IMR-90 (cell line): ENCODE results near the gene ITGA3. TPM values are rescaled to one million over a fixed set of nuclear protein-coding genes. Genes with fewer than 3 reads are reported as not detected.

Source experiments
- ATAC-seq: fragments of 200-7000 bp; cut with Tn5 transposase; 2 replicates; pipeline ENCODE4 v1.9.1; 2020; ENCODE audit warnings: low read depth, mild to moderate bottlenecking, moderate library complexity
- BruUV-seq: library from RNA; stranded (reverse); fragments of 400-500 nt; replicated peaks from 2 replicates; lab custom pipeline; 2021; lab: Mats Ljungman, UMichigan
- CTCF ChIA-PET: fragments of 300-600 bp; formaldehyde crosslinking; extraction: SDS; loops from one replicate; lab custom pipeline; 2021; ENCODE audit warnings: antibody characterized with exemption; lab: Yijun Ruan, JAX
- POLR2A ChIA-PET: fragments of 300-600 bp; sonication (Branson Sonifier 250); formaldehyde crosslinking; loops from one replicate; lab custom pipeline; 2022; ENCODE audit warnings: antibody characterized with exemption; ENCODE audit not compliant: unreplicated experiment; lab: Charles Lee
- DNase-seq: peaks from one replicate; pipeline ENCODE4 v3.0.0; 2013
- H2AFZ ChIP-seq: replicated peaks from 2 replicates; pipeline ENCODE3; 2013; ENCODE audit warnings: low read length, mild to moderate bottlenecking; ENCODE audit not compliant: poor library complexity
- H2AK5ac ChIP-seq: 2 replicates; pipeline ENCODE4 v1.6.1; 2013; ENCODE audit warnings: low read depth, low read length, inconsistent platforms
- H2AK9ac ChIP-seq: replicated peaks from 2 replicates; pipeline ENCODE3; 2013; ENCODE audit warnings: mild to moderate bottlenecking, low read depth, low read length, moderate library complexity; ENCODE audit not compliant: poor library complexity
- H2BK120ac ChIP-seq: 2 replicates; pipeline ENCODE4 v1.6.1; 2013; ENCODE audit warnings: low read depth, low read length, inconsistent platforms
- H2BK15ac ChIP-seq: 3 replicates; pipeline ENCODE4 v1.6.1; 2013; ENCODE audit warnings: low read depth, low read length, inconsistent platforms
- H2BK20ac ChIP-seq: 2 replicates; pipeline ENCODE4 v1.6.1; 2013; ENCODE audit warnings: low read depth, mild to moderate bottlenecking, inconsistent platforms, low read length, moderate library complexity
- H2BK5ac ChIP-seq: 2 replicates; pipeline ENCODE4 v1.6.1; 2013; ENCODE audit warnings: mild to moderate bottlenecking, low read depth, low read length, inconsistent platforms; ENCODE audit not compliant: poor library complexity, severe bottlenecking
- H3K14ac ChIP-seq: replicated peaks from 2 replicates; pipeline ENCODE4 v1.6.1; 2013; ENCODE audit warnings: low read depth, low read length, inconsistent platforms
- H3K18ac ChIP-seq: 2 replicates; pipeline ENCODE4 v1.6.1; 2013; ENCODE audit warnings: low read depth, low read length, control low read depth
- H3K23ac ChIP-seq: 2 replicates; pipeline ENCODE4 v1.6.1; 2013; ENCODE audit warnings: low read depth, low read length, inconsistent platforms
- H3K27ac ChIP-seq: 2 replicates; pipeline ENCODE4 v1.5.1; 2013; ENCODE audit warnings: mild to moderate bottlenecking, control low read depth, low read length; ENCODE audit not compliant: insufficient read depth
- H3K27me3 ChIP-seq: 2 replicates; pipeline ENCODE4 v1.6.1; 2013; ENCODE audit warnings: low read length; ENCODE audit not compliant: control insufficient read depth, insufficient read depth
- H3K36me3 ChIP-seq: 2 replicates; pipeline ENCODE4 v1.6.1; 2013; ENCODE audit warnings: low read length, mixed read lengths; ENCODE audit not compliant: control insufficient read depth, insufficient read depth
- H3K4ac ChIP-seq: 2 replicates; pipeline ENCODE4 v1.6.1; 2013; ENCODE audit warnings: low read depth, low read length, inconsistent platforms
- H3K4me1 ChIP-seq: 2 replicates; pipeline ENCODE4 v1.6.1; 2013; ENCODE audit warnings: low read length, mixed read lengths; ENCODE audit not compliant: control insufficient read depth, insufficient read depth
- H3K4me2 ChIP-seq: 2 replicates; pipeline ENCODE4 v1.6.1; 2013; ENCODE audit warnings: low read depth, mild to moderate bottlenecking, control low read depth, low read length, moderate library complexity
- H3K4me3 ChIP-seq: 2 replicates; pipeline ENCODE4 v1.5.1; 2013; ENCODE audit warnings: low read depth, mild to moderate bottlenecking, control low read depth, low read length, moderate library complexity; ENCODE audit not compliant: insufficient read depth
- H3K56ac ChIP-seq: 2 replicates; pipeline ENCODE4 v1.6.1; 2013; ENCODE audit warnings: low read length, inconsistent platforms; ENCODE audit not compliant: insufficient read depth; ENCODE audit errors: extremely low read depth
- H3K79me1 ChIP-seq, 2 experiments: 2 replicates each; pipeline ENCODE4 v1.6.1; 2013; ENCODE audit warnings: low read length in 2 of 2, inconsistent platforms in 1 of 2, low read depth in 1 of 2
- H3K9ac ChIP-seq: 2 replicates; pipeline ENCODE4 v1.6.1; 2013; ENCODE audit warnings: low read depth, low read length, control low read depth
- H3K9me1 ChIP-seq: 2 replicates; pipeline ENCODE4 v1.6.1; 2013; ENCODE audit warnings: low read length, inconsistent platforms; ENCODE audit not compliant: insufficient read depth
- H3K9me3 ChIP-seq: 2 replicates; pipeline ENCODE4 v1.6.1; 2013; ENCODE audit warnings: low read length; ENCODE audit not compliant: control insufficient read depth, insufficient read depth
- H4K20me1 ChIP-seq: 2 replicates; pipeline ENCODE4 v1.6.1; 2013; ENCODE audit warnings: low read length, inconsistent platforms; ENCODE audit not compliant: insufficient read depth
- H4K5ac ChIP-seq: 2 replicates; pipeline ENCODE4 v1.6.1; 2013; ENCODE audit warnings: mild to moderate bottlenecking, low read depth, low read length, control low read depth
- H4K8ac ChIP-seq, 2 experiments: 2 replicates each; pipeline ENCODE4 v1.6.1; 2013; ENCODE audit warnings: low read depth in 2 of 2, low read length in 2 of 2, control low read depth in 1 of 2, inconsistent platforms in 1 of 2
- H4K91ac ChIP-seq: 2 replicates; pipeline ENCODE4 v1.6.1; 2013; ENCODE audit warnings: low read depth, low read length, inconsistent platforms; ENCODE audit not compliant: insufficient read depth
- MAFK ChIP-seq: IDR thresholded peaks from 2 replicates; pipeline ENCODE4 v1.6.1; 2012; ENCODE audit warnings: low read depth, low read length, improper control_type of control experiment
- MAZ ChIP-seq: IDR thresholded peaks from 2 replicates; pipeline ENCODE4 v1.6.1; 2012; ENCODE audit warnings: low read depth, mild to moderate bottlenecking, low read length, improper control_type of control experiment, moderate library complexity, borderline replicate concordance
- MXI1 ChIP-seq: IDR thresholded peaks from 2 replicates; pipeline ENCODE4 v1.6.1; 2012; ENCODE audit warnings: low read depth, mild to moderate bottlenecking, low read length, moderate library complexity, borderline replicate concordance
- POLR2A ChIP-seq: IDR thresholded peaks from 2 replicates; pipeline ENCODE4 v1.6.1; 2012; ENCODE audit warnings: mild to moderate bottlenecking, low read depth, low read length
- RAD21 ChIP-seq: IDR thresholded peaks from 2 replicates; pipeline ENCODE4 v1.6.1; 2012; ENCODE audit warnings: low read length, improper control_type of control experiment
- RFX5 ChIP-seq: IDR thresholded peaks from 2 replicates; pipeline ENCODE4 v1.8.0; 2012; ENCODE audit warnings: low read depth, mild to moderate bottlenecking, low read length, moderate library complexity
- SMC3 ChIP-seq: fragments of 150-350 bp; IDR thresholded peaks from 2 replicates; pipeline ENCODE4 v1.6.1; 2016; ENCODE audit warnings: low read depth, mild to moderate bottlenecking, antibody characterized with exemption, low read length, moderate library complexity
- WGBS, 2 experiments: methylation state at CpG; one replicate each; pipeline versions ENCODE4 v1.1.5 to v1.1.7; 2013; ENCODE audit warnings: missing lambda C conversion rate in 2 of 2; ENCODE audit not compliant: insufficient read length in 1 of 2; ENCODE audit errors: extremely low coverage in 2 of 2; 5-methylcytosine and 5-hydroxymethylcytosine counted together
- dilution Hi-C: fragments of 300-500 bp; cut with HindIII; formaldehyde crosslinking; loops from one replicate; pipeline ENCODE4 v1.14.3; 2018; ENCODE audit warnings: low sequenced_read_pairs; ENCODE audit not compliant: unreplicated experiment
- in situ Hi-C: fragments of 300-500 bp; cut with MboI; formaldehyde crosslinking; loops from 3 replicates; pipeline ENCODE4 v1.14.3; 2019; ENCODE audit warnings: low sequenced_read_pairs, inconsistent platforms, mixed read lengths
- intact Hi-C: fragments of 100-400 bp; cut with micrococcal nuclease; formaldehyde crosslinking; loops from 2 replicates; pipeline ENCODE4 v1.10.0; 2022
- polyA plus RNA-seq, 3 experiments: library from polyadenylated mRNA; depleted of rRNA; stranded (reverse); fragments of >200 nt; gene quantifications; 2 replicates each; pipeline ENCODE4 v1.2.3, GENCODE V29; 2012; ENCODE audit warnings: low replicate concordance in 1 of 3
- total RNA-seq: library from RNA; depleted of rRNA; stranded (reverse); fragments of >200 nt; gene quantifications from 2 replicates; pipeline ENCODE4 v1.2.3, GENCODE V29; 2012
- TF ChIP-seq, protein P1 (sequence below): fragments of 150-350 bp; IDR thresholded peaks from 2 replicates; pipeline ENCODE4 v1.6.1; 2017; ENCODE audit warnings: mild to moderate bottlenecking, antibody characterized with exemption, low read length, low read depth

The ITGA3 gene
- total and polyA plus RNA-seq, 2 of the 4 experiments (the other 2 are of a cell fraction) = 78.0 to 202 TPM

- H3K9ac ChIP-seq = no peak overlapping the region
These were observed 33.3 kb upstream of the ITGA3 start for GRCh38 chr17:50022463-50023130.

More at GRCh38 chr17:50022463-50023130, 33.3 kb upstream of the ITGA3 start:
- TF ChIP-seq RAD21 (no peak), MXI1 (no peak), SMC3 (no peak), MAZ (no peak), POLR2A (no peak), RFX5 (no peak), MAFK (no peak)
- TF ChIP-seq, protein P1, sequence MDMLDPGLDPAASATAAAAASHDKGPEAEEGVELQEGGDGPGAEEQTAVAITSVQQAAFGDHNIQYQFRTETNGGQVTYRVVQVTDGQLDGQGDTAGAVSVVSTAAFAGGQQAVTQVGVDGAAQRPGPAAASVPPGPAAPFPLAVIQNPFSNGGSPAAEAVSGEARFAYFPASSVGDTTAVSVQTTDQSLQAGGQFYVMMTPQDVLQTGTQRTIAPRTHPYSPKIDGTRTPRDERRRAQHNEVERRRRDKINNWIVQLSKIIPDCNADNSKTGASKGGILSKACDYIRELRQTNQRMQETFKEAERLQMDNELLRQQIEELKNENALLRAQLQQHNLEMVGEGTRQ = 0 out of 2 replicates have a peak, but pooled peaks have one; percentile 28
- H4K8ac ChIP-seq = peak overlapping the region; percentile 17 to 48; a peak in 2 of 4 replicates
- no peak overlapping the region for H3K4me3 ChIP-seq
- H3K27me3 ChIP-seq = no peaks in the 10 kb centered on the region
- H3K36me3 ChIP-seq = no peaks in the 10 kb centered on the region
- peak overlapping the region; percentile 44; the same call in 1 of the 2 replicates for H2AK5ac ChIP-seq
- in situ Hi-C loops = no loop called here
- H4K5ac ChIP-seq = no peak overlapping the region; the same call in 1 of the 2 replicates
- intact Hi-C loops = no loop called here
- H2AK9ac ChIP-seq = peak overlapping the region; percentile 62
- H3K23ac ChIP-seq = no peak overlapping the region
- H2AFZ ChIP-seq = peak overlapping the region; percentile 71
- H3K14ac ChIP-seq = peak overlapping the region; percentile 65
- H4K91ac ChIP-seq = no peak overlapping the region; the same call in 1 of the 2 replicates
- peak overlapping the region; percentile 59 for H2BK5ac ChIP-seq
- no peaks in the 10 kb centered on the region for H3K9me3 ChIP-seq
- ChIA-PET POLR2A (no interaction called here), CTCF (interaction anchor here (1.2 to 1.4 kb wide), 2 partner anchors 65 to 72 kb away, joined by 3 to 4 read pairs; no protein-coding TSS in a partner anchor)
- H3K27ac ChIP-seq = peak overlapping the region; percentile 55; the same call in 1 of the 2 replicates
- BruUV-seq = no TSS peak
- no peaks in the 10 kb centered on the region for H3K79me1 ChIP-seq
- peaks cover 10% of the 10 kb centered on the region for H3K4me1 ChIP-seq
- H2BK120ac ChIP-seq = no peak overlapping the region
- H3K4ac ChIP-seq = peak overlapping the region; percentile 54; the same call in 1 of the 2 replicates
- H4K20me1 ChIP-seq = no peaks in the 10 kb centered on the region; the same call in 1 of the 2 replicates
- H3K4me2 ChIP-seq = no peak overlapping the region
- H3K18ac ChIP-seq = 0 out of 2 replicates have a peak overlapping the region, but pooled peaks have one; percentile 23
- DNase-seq (peak; percentile 25), ATAC-seq (peak; percentile 3; the same call in 1 of the 2 replicates)
- 20% methylated on average over 3 of the region's 6 CpGs; no CpG with 5 or more reads in 1 of the 2 experiments for WGBS, 2 experiments
- H3K56ac ChIP-seq = no peak overlapping the region
- H2BK20ac ChIP-seq = no peak overlapping the region
- dilution Hi-C loops = no loop called here
- no peak overlapping the region for H2BK15ac ChIP-seq
- H3K9me1 ChIP-seq = peaks cover 6% of the 10 kb centered on the region
